ENCODE results near the gene MYO9B.

The MYO9B gene

DNA sequence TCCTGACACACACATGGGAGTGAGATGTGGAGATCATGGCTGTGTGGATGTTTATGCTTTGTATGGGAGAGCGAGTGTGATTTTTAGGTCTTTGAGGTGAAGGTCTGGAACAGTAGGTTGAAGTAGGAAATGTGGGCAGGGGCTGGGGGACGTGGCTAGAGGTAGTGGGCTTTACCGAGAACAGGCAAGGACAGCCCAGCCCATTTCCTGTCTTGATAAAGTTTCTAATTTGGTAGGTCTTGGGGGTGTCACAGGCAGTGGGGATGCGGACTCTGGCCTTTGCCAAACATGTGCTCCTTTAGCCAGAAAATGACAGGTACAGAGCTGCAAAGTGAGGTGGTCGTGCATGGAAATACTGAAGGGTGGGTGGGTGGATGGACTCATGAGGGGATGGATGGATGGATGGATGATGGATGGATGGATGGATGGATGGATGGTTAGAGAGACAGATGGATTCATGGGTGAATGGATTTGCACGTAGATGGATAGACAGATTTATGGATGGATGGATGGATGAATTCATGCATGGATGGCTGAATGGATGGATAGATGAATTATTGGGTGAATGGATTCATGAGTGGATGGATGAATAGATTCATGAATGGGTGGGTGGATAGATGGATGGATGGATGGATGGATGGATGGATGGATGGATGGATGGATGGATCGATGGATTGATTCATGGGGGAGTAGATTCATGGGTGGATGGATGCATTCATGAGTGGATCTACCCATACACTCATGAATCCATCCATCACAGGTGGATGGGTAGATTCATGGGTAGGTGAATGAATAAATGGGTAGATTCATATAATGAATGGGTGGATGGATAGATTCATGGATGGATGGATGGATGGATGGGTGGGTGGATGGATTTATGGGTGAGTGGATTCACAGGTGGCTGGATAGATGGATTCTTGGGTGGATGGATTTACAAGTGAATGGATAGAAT is 70.2 kb downstream of the MYO9B start:
- Histone ChIP-seq H3K4me1 (ENCODE audit: control insufficient read depth, insufficient read depth, low read length, poor library complexity, severe bottlenecking) (no peaks in the 10 kb centered on the region), H3K27ac (ENCODE audit: low read depth, low read length, severe bottlenecking) (no peak overlapping the region), H3K9me3 (ENCODE audit: control insufficient read depth, low read length) (no peaks in the 10 kb centered on the region), H3K4me3 (ENCODE audit: extremely low read depth, insufficient read depth, low read length, poor library complexity, severe bottlenecking) (no peak overlapping the region), H3K36me3 (ENCODE audit: control insufficient read depth, insufficient read depth, low read length) (peaks cover 66% of the 10 kb centered on the region)
- 80 to 84% methylated on average over 6 of the region's 7 CpGs for WGBS, 2 experiments (ENCODE audit: insufficient coverage in 2 of 2)

DNA sequence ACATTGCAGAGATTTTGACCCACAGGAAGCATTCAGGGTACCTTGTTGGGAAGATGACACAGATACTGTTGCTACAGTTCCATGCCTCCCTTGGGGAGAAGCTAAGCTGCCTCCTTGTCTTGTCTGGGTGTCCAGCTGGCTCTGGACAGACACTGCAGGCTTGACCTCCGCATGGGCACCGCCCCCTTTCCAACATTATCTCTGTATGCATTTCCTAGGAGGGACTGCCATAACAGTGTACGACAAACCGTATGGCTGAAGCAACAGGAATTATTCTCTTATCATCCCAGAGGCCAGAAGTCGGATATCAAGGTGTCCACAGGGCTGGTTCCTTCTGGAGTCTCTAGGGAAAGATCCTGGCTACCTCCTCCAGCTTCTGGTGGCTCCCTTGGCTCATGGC is 72.6 kb downstream of the MYO9B start:
- H3K4me3 ChIP-seq (ENCODE audit: extremely low read depth, insufficient read depth, low read length, poor library complexity, severe bottlenecking): no peak overlapping the region
- H3K4me1 ChIP-seq (ENCODE audit: control insufficient read depth, insufficient read depth, low read length, poor library complexity, severe bottlenecking): no peaks in the 10 kb centered on the region
- H3K36me3 ChIP-seq (ENCODE audit: control insufficient read depth, insufficient read depth, low read length): peaks cover 68% of the 10 kb centered on the region
- no peaks in the 10 kb centered on the region for H3K9me3 ChIP-seq (ENCODE audit: control insufficient read depth, low read length)
- WGBS, 2 experiments (ENCODE audit: insufficient coverage in 2 of 2): 88 to 92% methylated on average over 3 to 5 of the region's 5 CpGs
- H3K27ac ChIP-seq (ENCODE audit: low read depth, low read length, severe bottlenecking): no peak overlapping the region

DNA sequence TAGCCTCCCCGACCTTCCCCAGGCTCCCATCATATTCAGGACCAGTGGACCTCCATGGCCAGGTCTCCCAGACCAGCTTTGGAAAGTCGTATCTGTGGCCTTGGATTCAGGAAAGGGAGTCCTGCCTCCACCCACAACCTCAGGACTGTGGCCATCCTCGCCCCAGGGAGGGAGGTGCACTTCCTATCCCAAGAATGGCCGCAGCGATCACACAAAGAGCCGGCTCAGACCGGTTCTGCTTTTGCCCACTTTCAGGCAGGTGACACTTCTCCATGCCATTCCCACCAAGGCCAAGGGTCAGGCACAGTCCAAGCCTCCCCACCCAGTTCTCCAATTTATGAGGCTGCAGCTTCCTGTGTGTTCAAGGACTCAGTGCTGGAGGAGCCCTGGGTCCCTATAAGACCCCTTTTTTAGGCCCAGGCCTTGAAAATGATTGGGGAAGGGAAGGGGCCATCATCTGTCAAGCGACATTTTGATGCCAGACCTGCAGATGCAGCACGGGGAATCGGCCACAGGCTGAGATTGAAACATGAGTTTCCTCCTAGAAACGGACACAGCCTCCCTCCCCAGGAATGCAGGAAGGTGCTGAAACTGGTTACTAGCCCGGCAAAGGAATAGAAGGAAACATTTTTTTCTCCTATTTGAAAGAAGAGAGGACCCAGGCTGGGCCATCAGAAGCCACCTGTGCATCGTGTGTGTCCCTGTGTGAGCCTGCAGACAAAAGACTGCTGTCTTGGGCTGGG is 74.0 kb downstream of the MYO9B start:
- H3K36me3 ChIP-seq (ENCODE audit: control insufficient read depth, insufficient read depth, low read length): peaks cover 80% of the 10 kb centered on the region
- 90 to 94% methylated on average over 10 to 12 of the region's 13 CpGs for WGBS, 2 experiments (ENCODE audit: insufficient coverage in 2 of 2)
- H3K4me3 ChIP-seq (ENCODE audit: extremely low read depth, insufficient read depth, low read length, poor library complexity, severe bottlenecking): no peak overlapping the region

DNA sequence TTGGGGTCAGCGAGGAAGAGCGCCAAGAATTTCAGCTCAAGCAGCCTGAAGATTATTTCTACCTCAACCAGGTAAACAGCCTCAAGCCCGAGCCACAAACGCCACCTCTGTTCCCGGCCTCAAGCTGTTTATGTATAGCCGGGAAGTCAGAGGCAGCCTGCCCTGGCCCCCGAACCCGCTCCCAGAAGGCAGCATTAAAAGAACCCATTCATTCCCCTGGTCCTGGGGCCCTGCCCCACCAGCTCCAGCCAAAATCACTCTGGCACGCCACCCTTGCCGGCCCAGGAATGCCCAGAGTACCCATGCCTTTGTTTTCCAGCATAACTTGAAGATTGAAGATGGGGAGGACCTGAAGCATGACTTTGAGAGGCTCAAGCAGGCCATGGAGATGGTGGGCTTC is 78.4 kb downstream of the MYO9B start:
- WGBS, 2 experiments (ENCODE audit: insufficient coverage in 2 of 2): 98 to 100% methylated on average over 7 to 9 of the region's 10 CpGs
- Histone ChIP-seq H3K9me3 (ENCODE audit: control insufficient read depth, low read length) (no peaks in the 10 kb centered on the region), H3K4me3 (ENCODE audit: extremely low read depth, insufficient read depth, low read length, poor library complexity, severe bottlenecking) (no peak overlapping the region), H3K4me1 (ENCODE audit: control insufficient read depth, insufficient read depth, low read length, poor library complexity, severe bottlenecking) (no peaks in the 10 kb centered on the region), H3K27ac (ENCODE audit: low read depth, low read length, severe bottlenecking) (no peak overlapping the region), H3K36me3 (ENCODE audit: control insufficient read depth, insufficient read depth, low read length) (peaks cover 86% of the 10 kb centered on the region)

More for the DNA sequence above, 74.0 kb downstream of the MYO9B start:
- Histone ChIP-seq H3K4me1 (ENCODE audit: control insufficient read depth, insufficient read depth, low read length, poor library complexity, severe bottlenecking) (no peaks in the 10 kb centered on the region), H3K9me3 (ENCODE audit: control insufficient read depth, low read length) (no peaks in the 10 kb centered on the region), H3K27ac (ENCODE audit: low read depth, low read length, severe bottlenecking) (no peak overlapping the region)

DNA sequence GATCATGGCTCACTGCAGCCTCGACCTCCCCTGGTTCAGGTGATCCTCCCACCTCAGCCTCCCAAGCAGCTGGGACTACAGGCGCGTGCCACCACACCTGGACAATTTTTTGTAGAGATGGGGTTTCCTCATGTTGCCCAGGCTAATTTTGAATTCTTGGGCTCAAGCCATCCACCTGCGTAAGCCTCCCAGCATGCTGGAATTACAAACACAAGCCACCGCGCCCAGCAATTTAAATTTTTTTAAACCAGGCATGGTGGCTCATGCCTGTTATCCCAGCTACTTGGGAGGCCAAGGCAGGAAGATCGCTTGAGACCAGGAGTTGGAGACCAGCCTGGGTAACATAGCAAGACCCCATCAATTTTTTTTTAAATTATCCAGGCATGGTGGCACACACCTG is 79.7 kb downstream of the MYO9B start:
- H3K4me1 ChIP-seq (ENCODE audit: control insufficient read depth, insufficient read depth, low read length, poor library complexity, severe bottlenecking): no peaks in the 10 kb centered on the region
- H3K36me3 ChIP-seq (ENCODE audit: control insufficient read depth, insufficient read depth, low read length): peaks cover 82% of the 10 kb centered on the region
- WGBS, 2 experiments (ENCODE audit: insufficient coverage in 2 of 2): 97 to 100% methylated on average over 5 of the region's 7 CpGs
- H3K9me3 ChIP-seq (ENCODE audit: control insufficient read depth, low read length): no peaks in the 10 kb centered on the region
- H3K27ac ChIP-seq (ENCODE audit: low read depth, low read length, severe bottlenecking): no peak overlapping the region
- H3K4me3 ChIP-seq (ENCODE audit: extremely low read depth, insufficient read depth, low read length, poor library complexity, severe bottlenecking): no peak overlapping the region

DNA sequence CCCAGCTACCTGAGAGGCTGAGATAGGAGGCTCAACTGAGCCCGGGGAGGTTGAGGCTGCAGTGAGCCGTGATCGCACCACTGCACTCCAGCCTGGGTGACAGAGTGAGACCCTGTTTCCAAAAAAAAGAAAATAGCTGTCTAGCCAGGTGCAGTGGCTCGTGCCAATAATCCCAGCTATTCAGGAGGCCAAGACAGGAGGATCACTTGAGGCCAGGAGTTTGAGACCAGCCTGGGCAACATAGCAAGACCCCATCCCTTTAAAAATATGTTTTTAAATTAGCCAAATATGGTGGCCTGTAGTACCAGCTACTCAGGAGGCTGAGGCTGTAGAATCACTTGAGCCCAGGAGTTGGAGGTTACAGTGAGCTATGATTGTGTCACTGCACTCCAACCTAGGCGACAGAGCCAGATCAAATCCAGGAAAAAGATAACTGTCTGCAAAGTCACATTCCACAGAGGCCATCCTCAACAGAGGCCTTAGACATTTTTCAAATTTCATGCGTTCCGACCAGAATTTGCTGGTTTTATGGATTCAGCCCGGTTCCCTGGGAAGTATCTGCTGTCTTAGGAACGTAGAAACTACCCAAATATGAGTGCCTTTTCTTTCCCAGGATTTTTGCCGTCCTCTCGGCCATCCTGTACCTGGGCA is 80.8 kb downstream of the MYO9B start:
- H3K36me3 ChIP-seq (ENCODE audit: control insufficient read depth, insufficient read depth, low read length): peaks cover 83% of the 10 kb centered on the region

DNA sequence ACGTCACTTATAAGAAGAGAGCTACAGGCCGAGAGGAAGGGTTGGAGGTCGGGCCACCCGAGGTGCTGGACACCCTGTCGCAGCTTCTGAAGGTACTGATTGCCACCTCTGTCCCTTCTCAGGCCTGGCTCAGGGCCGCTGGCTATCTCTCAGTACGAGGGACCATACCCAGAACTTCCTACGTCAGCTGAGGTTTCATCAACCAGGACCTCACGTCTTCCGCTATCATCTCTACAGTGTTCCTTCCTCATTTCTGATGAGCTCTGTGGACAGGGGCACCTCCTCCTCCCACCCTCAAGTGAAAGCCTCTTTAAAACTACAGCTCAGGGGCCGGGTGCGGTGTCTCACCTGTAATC is 81.3 kb downstream of the MYO9B start:
- H3K9me3 ChIP-seq (ENCODE audit: control insufficient read depth, low read length): no peaks in the 10 kb centered on the region
- no peaks in the 10 kb centered on the region for H3K4me1 ChIP-seq (ENCODE audit: control insufficient read depth, insufficient read depth, low read length, poor library complexity, severe bottlenecking)
- no peak overlapping the region for H3K4me3 ChIP-seq (ENCODE audit: extremely low read depth, insufficient read depth, low read length, poor library complexity, severe bottlenecking)
- no peak overlapping the region for H3K27ac ChIP-seq (ENCODE audit: low read depth, low read length, severe bottlenecking)
- 96 to 98% methylated on average over 10 to 11 of the region's 12 CpGs for WGBS, 2 experiments (ENCODE audit: insufficient coverage in 2 of 2)
- peaks cover 83% of the 10 kb centered on the region for H3K36me3 ChIP-seq (ENCODE audit: control insufficient read depth, insufficient read depth, low read length)

More for the DNA sequence above, 80.8 kb downstream of the MYO9B start:
- no peaks in the 10 kb centered on the region for H3K4me1 ChIP-seq (ENCODE audit: control insufficient read depth, insufficient read depth, low read length, poor library complexity, severe bottlenecking)
- H3K4me3 ChIP-seq (ENCODE audit: extremely low read depth, insufficient read depth, low read length, poor library complexity, severe bottlenecking): no peak overlapping the region
- WGBS, 2 experiments (ENCODE audit: insufficient coverage in 2 of 2): 94 to 98% methylated on average over 9 to 10 of the region's 11 CpGs
- no peak overlapping the region for H3K27ac ChIP-seq (ENCODE audit: low read depth, low read length, severe bottlenecking)
- no peaks in the 10 kb centered on the region for H3K9me3 ChIP-seq (ENCODE audit: control insufficient read depth, low read length)

DNA sequence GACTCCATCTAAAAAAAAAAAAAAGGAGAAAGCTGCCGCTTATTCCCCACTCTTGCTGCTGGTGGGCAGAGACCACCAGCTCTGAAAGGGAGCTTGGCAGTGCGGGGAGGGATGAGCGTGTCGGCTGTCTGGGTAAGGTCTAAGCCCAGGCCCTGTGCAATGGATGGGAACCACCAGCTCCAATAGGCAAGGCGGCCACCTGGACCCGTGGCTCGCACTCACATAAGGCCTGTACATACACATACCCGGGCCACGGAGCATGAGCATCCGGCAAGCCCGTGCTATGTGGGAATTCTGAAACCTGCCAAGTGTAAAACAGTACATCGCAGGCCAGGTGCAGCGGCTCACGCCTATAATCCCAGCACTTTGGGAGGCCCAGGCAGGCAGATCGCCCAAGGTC is 83.0 kb downstream of the MYO9B start:
- 94 to 96% methylated on average over 12 to 13 of the region's 15 CpGs for WGBS, 2 experiments (ENCODE audit: insufficient coverage in 2 of 2)
- H3K9me3 ChIP-seq (ENCODE audit: control insufficient read depth, low read length): peaks cover 9% of the 10 kb centered on the region
- peaks cover 83% of the 10 kb centered on the region for H3K36me3 ChIP-seq (ENCODE audit: control insufficient read depth, insufficient read depth, low read length)
- H3K4me3 ChIP-seq (ENCODE audit: extremely low read depth, insufficient read depth, low read length, poor library complexity, severe bottlenecking): no peak overlapping the region
- H3K27ac ChIP-seq (ENCODE audit: low read depth, low read length, severe bottlenecking): no peak overlapping the region
- H3K4me1 ChIP-seq (ENCODE audit: control insufficient read depth, insufficient read depth, low read length, poor library complexity, severe bottlenecking): no peaks in the 10 kb centered on the region

DNA sequence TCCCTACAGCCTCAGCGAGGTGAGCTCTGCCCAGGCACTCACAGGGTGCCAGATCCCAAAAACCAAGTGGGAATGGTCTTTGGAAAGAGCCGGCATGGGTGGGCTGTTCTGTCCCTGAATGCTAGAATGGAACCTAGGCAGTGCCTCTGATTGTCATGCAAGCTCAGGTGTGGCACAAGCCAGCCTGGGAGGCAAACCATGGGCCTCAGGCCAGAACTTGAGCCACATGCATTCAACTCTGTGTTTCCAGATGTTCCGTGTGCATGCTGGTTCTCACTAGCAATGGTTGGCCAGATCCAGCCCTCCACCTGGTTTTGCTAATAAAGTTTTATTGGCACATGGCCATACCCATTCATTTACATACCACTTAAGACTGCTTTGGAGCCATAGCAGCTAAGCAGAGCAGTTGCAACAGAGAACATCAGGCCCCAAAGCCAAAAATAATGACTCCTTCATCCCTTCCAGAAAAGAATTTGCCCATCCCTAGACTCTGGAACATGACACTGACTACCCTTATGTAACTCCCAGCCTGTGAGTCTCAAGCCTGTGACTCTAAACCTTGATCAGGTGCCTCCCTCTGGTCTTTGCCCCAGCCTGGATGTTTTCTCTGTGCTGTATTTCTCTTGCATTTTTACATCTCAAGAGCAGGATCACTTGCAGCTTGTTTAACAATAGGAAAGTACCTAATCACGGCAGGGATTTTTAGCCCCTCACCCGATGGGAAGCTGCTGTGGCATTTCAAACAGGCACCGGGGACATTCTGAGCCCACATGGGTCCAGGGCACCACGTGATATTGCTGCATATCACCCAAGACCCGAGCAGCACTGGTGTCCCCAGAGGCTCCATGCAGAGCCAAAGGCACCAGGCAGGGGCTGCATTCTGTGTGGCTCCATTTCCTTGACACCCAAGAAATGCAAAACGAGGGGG is 84.2 kb downstream of the MYO9B start:
- Histone ChIP-seq H3K27ac (ENCODE audit: low read depth, low read length, severe bottlenecking) (no peak overlapping the region), H3K4me3 (ENCODE audit: extremely low read depth, insufficient read depth, low read length, poor library complexity, severe bottlenecking) (no peak overlapping the region), H3K9me3 (ENCODE audit: control insufficient read depth, low read length) (peaks cover 10% of the 10 kb centered on the region), H3K4me1 (ENCODE audit: control insufficient read depth, insufficient read depth, low read length, poor library complexity, severe bottlenecking) (no peaks in the 10 kb centered on the region), H3K36me3 (ENCODE audit: control insufficient read depth, insufficient read depth, low read length) (peaks cover 82% of the 10 kb centered on the region)
- WGBS, 2 experiments (ENCODE audit: insufficient coverage in 2 of 2): 52 to 60% methylated on average over 8 to 9 of the region's 9 CpGs

DNA sequence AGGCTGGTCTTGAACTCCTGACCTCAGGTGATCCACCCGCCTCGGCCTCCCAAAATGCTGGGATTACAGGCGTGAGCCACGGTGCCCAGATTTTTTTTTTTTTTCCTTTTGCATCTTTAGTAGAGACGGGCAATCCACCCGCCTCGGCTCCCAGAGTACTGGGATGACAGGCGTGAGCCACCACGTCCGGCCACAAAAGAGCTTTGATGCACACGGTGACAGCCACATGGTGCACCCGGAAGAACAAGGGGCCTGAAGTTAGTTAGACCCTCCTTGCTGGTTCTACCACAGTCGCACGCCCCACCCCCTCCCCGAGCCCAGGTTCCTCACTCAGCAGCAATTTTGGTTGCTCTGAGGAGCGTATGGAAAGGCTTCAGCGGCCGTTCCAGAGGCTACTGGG is 85.3 kb downstream of the MYO9B start:
- 97% methylated on average over 15 to 17 of the region's 18 CpGs for WGBS, 2 experiments (ENCODE audit: insufficient coverage in 2 of 2)
- Histone ChIP-seq H3K36me3 (ENCODE audit: control insufficient read depth, insufficient read depth, low read length) (peaks cover 82% of the 10 kb centered on the region), H3K4me3 (ENCODE audit: extremely low read depth, insufficient read depth, low read length, poor library complexity, severe bottlenecking) (no peak overlapping the region), H3K9me3 (ENCODE audit: control insufficient read depth, low read length) (peaks cover 10% of the 10 kb centered on the region), H3K27ac (ENCODE audit: low read depth, low read length, severe bottlenecking) (no peak overlapping the region), H3K4me1 (ENCODE audit: control insufficient read depth, insufficient read depth, low read length, poor library complexity, severe bottlenecking) (no peaks in the 10 kb centered on the region)
